ENCODE data around the gene ERCC1.

Gene ERCC1

DNA sequence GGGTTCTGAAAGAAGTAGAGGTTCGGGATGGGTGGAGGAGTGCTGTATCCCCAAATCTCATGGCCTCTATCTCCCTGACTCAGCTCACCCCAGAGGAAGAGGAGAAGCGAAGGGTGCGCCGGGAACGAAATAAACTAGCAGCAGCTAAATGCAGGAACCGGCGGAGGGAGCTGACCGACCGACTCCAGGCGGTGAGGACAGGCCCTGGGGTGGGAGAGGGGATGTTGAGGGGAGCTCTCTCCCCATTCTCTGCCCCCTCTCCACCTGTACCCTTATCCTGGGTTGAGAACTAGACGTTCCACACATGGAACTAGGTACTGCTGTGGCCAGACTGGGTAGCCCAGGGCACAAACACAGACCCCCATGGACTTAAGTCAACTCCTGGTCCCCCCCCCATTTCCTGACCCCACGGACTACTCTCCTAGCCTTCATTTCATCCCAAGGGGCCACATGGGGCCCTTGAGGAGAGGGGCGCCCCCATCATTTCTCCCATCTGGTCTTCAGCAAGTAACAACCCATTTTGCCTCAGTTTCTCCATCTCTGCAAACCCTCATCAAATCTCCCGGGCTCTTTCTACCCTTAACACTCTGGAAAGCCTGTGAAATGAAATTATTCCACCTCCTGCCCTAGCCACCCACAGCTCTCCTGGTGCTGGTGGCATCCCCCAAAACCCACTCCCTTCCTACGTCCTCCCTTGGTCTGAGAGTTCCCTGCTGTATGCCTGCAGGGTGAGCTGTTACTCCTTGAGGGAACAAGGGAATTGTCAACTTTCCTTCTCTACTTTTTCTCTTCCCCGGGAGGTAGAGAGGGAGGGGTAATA is 47.6 kb upstream of the ERCC1 start:
- Histone ChIP-seq H3K4me3 (ENCODE audit: low read length) (no peak overlapping the region), H3K27me3 (ENCODE audit: low read depth, low read length) (peaks cover 33% of the 10 kb centered on the region), H3K4me2 (ENCODE audit: low read length) (no peak overlapping the region), H3K9me3 (ENCODE audit: insufficient read depth, low read length) (no peaks in the 10 kb centered on the region), H2AFZ (ENCODE audit: low read depth, low read length) (no peak overlapping the region), H3K79me2 (ENCODE audit: low read length) (no peaks in the 10 kb centered on the region), H3K36me3 (replicated peaks; ENCODE audit: low read depth, low read length) (no peaks in the 10 kb centered on the region), H3K4me1 (ENCODE audit: low read length) (peaks cover 18% of the 10 kb centered on the region), H4K20me1 (ENCODE audit: insufficient read depth, low read length) (peaks cover 7% of the 10 kb centered on the region; the same call in 1 of the 2 replicates), H3K27ac (ENCODE audit: low read length) (no peak overlapping the region), H3K9ac (ENCODE audit: low read length) (no peak overlapping the region)
- no peak for TF ChIP-seq EZH2phosphoT487 (IDR thresholded peaks at IDR 0.05; ENCODE audit: low read depth)

- Histone ChIP-seq H3K27ac (ENCODE audit: low read length) (no peak overlapping the region), H3K4me3 (ENCODE audit: low read length) (no peak overlapping the region)
Measured at GRCh38 chr19:45470762-45471081, 47.0 kb upstream of the ERCC1 start.

GRCh38 chr19:45469945-45470761 is 46.4 kb upstream of the ERCC1 start:
- Histone ChIP-seq H3K27me3 (ENCODE audit: low read depth, low read length) (peaks cover 28% of the 10 kb centered on the region), H3K4me2 (ENCODE audit: low read length) (peak overlapping the region; percentile 88), H4K20me1 (ENCODE audit: insufficient read depth, low read length) (peaks cover 7% of the 10 kb centered on the region; the same call in 1 of the 2 replicates), H3K27ac (ENCODE audit: low read length) (no peak overlapping the region), H2AFZ (ENCODE audit: low read depth, low read length) (peak overlapping the region; percentile 27; the same call in 1 of the 2 replicates), H3K4me3 (ENCODE audit: low read length) (peak overlapping the region; percentile 81), H3K4me1 (ENCODE audit: low read length) (peaks cover 18% of the 10 kb centered on the region), H3K9ac (ENCODE audit: low read length) (peak overlapping the region; percentile 62), H3K79me2 (ENCODE audit: low read length) (no peaks in the 10 kb centered on the region), H3K36me3 (replicated peaks; ENCODE audit: low read depth, low read length) (no peaks in the 10 kb centered on the region), H3K9me3 (ENCODE audit: insufficient read depth, low read length) (no peaks in the 10 kb centered on the region)
- TF ChIP-seq CTCF (IDR thresholded peaks at IDR 0.05; ENCODE audit: low read depth, low read length), result no peak
- TF ChIP-seq EZH2phosphoT487 (IDR thresholded peaks at IDR 0.05; ENCODE audit: low read depth), result no peak

More at GRCh38 chr19:45470762-45471081, 47.0 kb upstream of the ERCC1 start:
- Histone ChIP-seq H2AFZ (ENCODE audit: low read depth, low read length) (no peak overlapping the region), H4K20me1 (ENCODE audit: insufficient read depth, low read length) (peaks cover 7% of the 10 kb centered on the region; the same call in 1 of the 2 replicates), H3K79me2 (ENCODE audit: low read length) (no peaks in the 10 kb centered on the region), H3K4me1 (ENCODE audit: low read length) (peaks cover 18% of the 10 kb centered on the region), H3K27me3 (ENCODE audit: low read depth, low read length) (peaks cover 29% of the 10 kb centered on the region), H3K9ac (ENCODE audit: low read length) (no peak overlapping the region), H3K4me2 (ENCODE audit: low read length) (no peak overlapping the region), H3K36me3 (replicated peaks; ENCODE audit: low read depth, low read length) (no peaks in the 10 kb centered on the region), H3K9me3 (ENCODE audit: insufficient read depth, low read length) (no peaks in the 10 kb centered on the region)
- TF ChIP-seq CTCF (IDR thresholded peaks at IDR 0.05; ENCODE audit: low read depth, low read length), result no peak
- TF ChIP-seq EZH2phosphoT487 (IDR thresholded peaks at IDR 0.05; ENCODE audit: low read depth), result no peak

DNA sequence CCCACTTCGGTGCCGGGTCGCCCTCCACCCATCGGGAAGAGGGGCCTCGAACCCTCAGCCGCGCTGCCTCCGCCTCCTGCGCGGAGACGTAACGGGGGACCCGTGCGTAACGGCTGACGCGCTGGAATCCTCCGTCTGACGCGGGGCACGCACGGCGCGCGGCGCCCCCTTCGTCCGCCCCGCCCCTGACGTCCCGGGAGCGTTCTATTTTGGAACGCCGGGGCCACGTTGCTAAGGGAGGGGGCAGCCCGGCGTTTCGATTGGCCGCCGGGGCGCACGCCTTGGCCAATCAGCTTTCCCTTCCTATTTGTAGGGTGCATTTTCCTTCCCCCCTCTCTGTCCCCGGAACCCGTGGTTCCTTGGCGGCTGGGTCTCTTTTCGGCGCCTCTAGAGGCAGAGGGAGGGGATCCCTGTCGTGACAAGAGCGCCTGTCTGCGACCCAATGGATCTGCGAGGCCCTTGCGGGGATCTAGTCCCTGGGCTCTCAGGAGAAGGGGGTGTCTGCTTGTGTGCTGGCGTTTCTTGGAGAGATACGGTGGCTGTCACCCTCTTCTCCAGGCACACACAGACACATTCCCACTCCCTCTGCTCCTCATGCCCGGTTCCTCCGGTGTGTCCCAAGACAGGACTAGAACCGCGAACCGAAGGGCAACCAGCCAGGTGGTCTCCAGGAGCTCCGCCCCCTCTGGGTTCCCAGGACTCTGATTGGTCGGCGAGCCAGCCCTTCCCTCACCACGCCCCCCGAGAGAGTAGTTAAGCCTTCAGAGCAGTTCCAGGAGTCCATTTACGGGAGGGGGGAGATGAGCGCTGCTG is 45.6 kb upstream of the ERCC1 start:
- Histone ChIP-seq H3K36me3 (replicated peaks; ENCODE audit: low read depth, low read length) (no peaks in the 10 kb centered on the region), H3K9me3 (ENCODE audit: insufficient read depth, low read length) (no peaks in the 10 kb centered on the region), H3K4me1 (ENCODE audit: low read length) (peaks cover 18% of the 10 kb centered on the region), H3K27ac (ENCODE audit: low read length) (peak overlapping the region; percentile 44), H2AFZ (ENCODE audit: low read depth, low read length) (peak overlapping the region; percentile 71), H3K79me2 (ENCODE audit: low read length) (no peaks in the 10 kb centered on the region), H4K20me1 (ENCODE audit: insufficient read depth, low read length) (peaks cover 7% of the 10 kb centered on the region; the same call in 1 of the 2 replicates), H3K27me3 (ENCODE audit: low read depth, low read length) (peaks cover 30% of the 10 kb centered on the region), H3K4me3 (ENCODE audit: low read length) (peak overlapping the region; percentile 81), H3K9ac (ENCODE audit: low read length) (peak overlapping the region; percentile 62), H3K4me2 (ENCODE audit: low read length) (peak overlapping the region; percentile 88)
- TF ChIP-seq CTCF (IDR thresholded peaks at IDR 0.05; ENCODE audit: low read depth, low read length) (no peak), EZH2phosphoT487 (IDR thresholded peaks at IDR 0.05; ENCODE audit: low read depth) (no peak)
